ENCODE results near the gene KCNG2. TPM values are rescaled to one million over a fixed set of nuclear protein-coding genes. Genes with fewer than 3 reads are reported as not detected.

KCNG2 gene
- total RNA-seq, 1 donor from 2014 or later = not detected

GRCh38 chr18:79765491-79766245, 32.1 kb upstream of the KCNG2 start:
- CTCF ChIA-PET = no interaction called here
- peaks cover 17% of the 10 kb centered on the region for H3K9me3 Mint-ChIP-seq
- intact Hi-C loops (cut with micrococcal nuclease) = no loop called here
- no peak overlapping the region for H3K4me3 Mint-ChIP-seq
- no peak overlapping the region for H3K27ac Mint-ChIP-seq
- POLR2A ChIA-PET = no interaction called here
- no peak for TF ChIP-seq CTCF (IDR thresholded peaks at IDR 0.05)
- DNase-seq = peak; percentile 3
- no peaks in the 10 kb centered on the region for H3K4me1 Mint-ChIP-seq
- H3K27me3 Mint-ChIP-seq = peaks cover 3% of the 10 kb centered on the region
- peaks cover 2% of the 10 kb centered on the region for H3K36me3 Mint-ChIP-seq (ENCODE audit: low read depth)
- no peak for ATAC-seq (ENCODE audit: low read depth)

- Mint-ChIP-seq H3K27ac (no peak overlapping the region), H3K36me3 (ENCODE audit: low read depth) (peaks cover 2% of the 10 kb centered on the region), H3K4me3 (no peak overlapping the region), H3K27me3 (peaks cover 3% of the 10 kb centered on the region), H3K9me3 (peaks cover 17% of the 10 kb centered on the region), H3K4me1 (no peaks in the 10 kb centered on the region)
- ChIA-PET CTCF (no interaction called here), POLR2A (no interaction called here)
- no peak for TF ChIP-seq CTCF (IDR thresholded peaks at IDR 0.05)
- intact Hi-C loops (cut with micrococcal nuclease) = no loop called here
- ATAC-seq (ENCODE audit: low read depth) (no peak), DNase-seq (no peak)
Observed at GRCh38 chr18:79766308-79766707, 31.4 kb upstream of the KCNG2 start.

GRCh38 chr18:79768745-79769144, 29.0 kb upstream of the KCNG2 start:
- no peak overlapping the region for H3K27ac Mint-ChIP-seq
- POLR2A ChIA-PET = no interaction called here
- no peaks in the 10 kb centered on the region for H3K4me1 Mint-ChIP-seq
- DNase-seq (no peak), ATAC-seq (ENCODE audit: low read depth) (no peak)
- H3K4me3 Mint-ChIP-seq = no peak overlapping the region
- CTCF ChIA-PET = no interaction called here
- no peak for TF ChIP-seq CTCF (IDR thresholded peaks at IDR 0.05)
- H3K9me3 Mint-ChIP-seq = peaks cover 15% of the 10 kb centered on the region
- peaks cover 12% of the 10 kb centered on the region for H3K27me3 Mint-ChIP-seq
- intact Hi-C loops (cut with micrococcal nuclease) = no loop called here
- peaks cover 2% of the 10 kb centered on the region for H3K36me3 Mint-ChIP-seq (ENCODE audit: low read depth)

- no peak for TF ChIP-seq CTCF (IDR thresholded peaks at IDR 0.05)
- no peak for DNase-seq
- H3K27ac Mint-ChIP-seq = no peak overlapping the region
- CTCF ChIA-PET = no interaction called here
- H3K4me1 Mint-ChIP-seq = no peaks in the 10 kb centered on the region
- intact Hi-C loops (cut with micrococcal nuclease) = no loop called here
- no peak for ATAC-seq (ENCODE audit: low read depth)
- peaks cover 2% of the 10 kb centered on the region for H3K36me3 Mint-ChIP-seq (ENCODE audit: low read depth)
- peaks cover 15% of the 10 kb centered on the region for H3K9me3 Mint-ChIP-seq
- H3K4me3 Mint-ChIP-seq = no peak overlapping the region
- POLR2A ChIA-PET = no interaction called here
- H3K27me3 Mint-ChIP-seq = peaks cover 14% of the 10 kb centered on the region
Observed at GRCh38 chr18:79769698-79770500, 27.8 kb upstream of the KCNG2 start.

DNA sequence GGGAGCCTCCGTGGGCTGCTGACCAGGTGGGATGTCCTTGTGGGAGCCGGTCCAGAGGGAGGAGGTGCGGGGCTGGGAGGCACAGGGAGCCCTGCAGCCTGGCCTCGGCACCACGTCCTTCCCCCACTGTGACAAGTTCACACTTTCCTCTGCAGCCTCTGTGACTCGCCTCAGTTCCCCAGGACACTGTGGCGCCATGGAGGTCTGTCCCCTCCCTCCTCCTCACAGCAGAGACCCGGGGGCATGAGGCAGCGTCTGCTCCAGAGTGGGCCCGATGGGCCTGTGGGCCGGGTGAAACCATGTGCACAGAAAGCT, 27.3 kb upstream of the KCNG2 start:
- TF ChIP-seq CTCF (IDR thresholded peaks at IDR 0.05) = no peak
- Mint-ChIP-seq H3K4me1 (no peaks in the 10 kb centered on the region), H3K4me3 (no peak overlapping the region), H3K36me3 (ENCODE audit: low read depth) (peaks cover 2% of the 10 kb centered on the region), H3K9me3 (peaks cover 15% of the 10 kb centered on the region), H3K27me3 (peaks cover 17% of the 10 kb centered on the region), H3K27ac (no peak overlapping the region)
- ATAC-seq (ENCODE audit: low read depth) (no peak), DNase-seq (no peak)
- CTCF ChIA-PET = no interaction called here
- intact Hi-C loops (cut with micrococcal nuclease) = no loop called here
- POLR2A ChIA-PET = no interaction called here
